Stimulated activated CD8-positive, alpha-beta memory T cell treated with anti-CD3 and anti-CD28 coated beads, Interleukin-15, amount 100 ng/mL, for 1 hour (primary cell): ENCODE measurements around the gene BCR.

ENCODE experiments used
- DNase-seq: peaks from one replicate; pipeline ENCODE4 v3.0.0-alpha.2; 2020; ENCODE audit warnings: low read depth

The BCR gene

DNA sequence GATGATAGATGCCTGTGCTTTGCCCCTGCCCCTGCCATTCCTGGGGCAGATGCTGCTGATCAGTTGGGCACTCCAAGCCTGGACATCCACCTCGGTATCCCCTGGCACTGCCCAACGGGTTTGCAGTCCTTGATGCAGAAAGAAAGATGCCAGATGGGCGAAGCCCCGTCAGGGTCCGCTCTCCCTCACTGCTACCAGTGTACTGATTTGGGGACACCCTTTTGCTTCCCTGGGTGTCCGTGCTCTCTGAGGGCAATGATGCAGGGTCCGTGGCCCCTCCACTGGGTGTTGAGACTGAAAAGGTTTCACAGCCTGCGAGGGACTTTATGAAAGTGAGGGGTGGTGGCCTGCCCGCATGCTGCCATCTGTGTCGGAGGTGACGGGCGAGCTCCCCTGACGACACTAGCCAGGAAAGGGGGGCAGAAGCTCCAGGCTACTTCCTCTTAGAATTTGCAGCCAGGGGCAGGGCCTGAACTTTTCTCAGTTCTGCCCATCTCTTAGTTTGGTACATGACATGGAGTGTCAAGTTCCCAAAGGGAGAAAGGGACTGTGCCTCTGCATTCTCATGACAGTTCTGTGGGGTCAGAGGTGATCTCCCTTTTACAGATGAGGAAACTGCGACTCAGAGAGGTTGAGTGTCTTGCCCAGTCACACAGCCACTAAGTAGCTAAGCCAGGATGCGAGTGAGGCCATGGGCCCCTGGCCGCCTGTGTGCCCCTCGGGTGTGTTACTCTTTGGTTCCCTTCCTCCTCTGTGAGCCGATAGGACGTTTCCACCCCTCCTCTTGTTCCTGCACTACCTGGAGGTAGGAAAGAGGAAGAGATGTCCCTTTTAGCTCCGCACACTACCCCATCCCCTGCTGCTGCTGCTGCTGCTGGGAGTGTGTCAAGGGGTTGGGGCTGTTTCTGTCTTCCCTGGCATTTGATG, 96.6 kb downstream of the BCR start:
- DNase-seq: no peak

DNA sequence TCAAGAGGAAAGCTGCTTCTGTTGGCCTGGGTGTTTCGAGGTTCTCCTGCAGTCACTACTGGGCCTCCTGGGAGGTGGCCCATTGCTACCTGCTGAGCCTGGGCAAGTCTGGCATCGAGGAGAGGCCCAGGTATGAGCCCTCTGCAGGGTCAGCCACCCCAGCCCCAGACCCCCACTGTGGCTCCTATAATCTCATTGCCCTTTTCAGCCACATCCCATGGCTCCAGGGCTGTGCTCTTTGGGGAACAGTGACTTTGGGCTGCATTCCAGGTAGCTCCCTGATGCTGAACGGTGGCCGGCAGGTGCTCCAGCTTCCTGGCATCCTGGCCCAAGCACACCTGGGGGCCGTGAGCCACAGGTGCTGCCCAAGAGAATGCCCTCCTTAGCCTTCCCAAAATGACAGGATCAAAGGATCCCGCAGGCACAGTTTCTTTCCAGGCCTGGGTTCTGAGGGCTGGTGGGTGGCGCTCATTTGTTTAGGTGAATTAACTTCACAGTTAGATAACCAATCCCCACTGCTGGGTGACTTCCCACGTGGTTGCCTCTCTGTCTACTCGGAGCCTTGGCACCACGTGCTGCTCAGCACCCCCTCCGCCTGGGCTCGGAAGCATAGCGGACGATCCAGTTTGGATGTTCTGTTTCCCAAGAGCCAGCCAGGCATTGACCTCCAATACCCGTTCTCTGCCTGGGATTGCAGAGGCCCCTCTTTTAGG, 97.4 kb downstream of the BCR start:
- DNase-seq: no peak

DNA sequence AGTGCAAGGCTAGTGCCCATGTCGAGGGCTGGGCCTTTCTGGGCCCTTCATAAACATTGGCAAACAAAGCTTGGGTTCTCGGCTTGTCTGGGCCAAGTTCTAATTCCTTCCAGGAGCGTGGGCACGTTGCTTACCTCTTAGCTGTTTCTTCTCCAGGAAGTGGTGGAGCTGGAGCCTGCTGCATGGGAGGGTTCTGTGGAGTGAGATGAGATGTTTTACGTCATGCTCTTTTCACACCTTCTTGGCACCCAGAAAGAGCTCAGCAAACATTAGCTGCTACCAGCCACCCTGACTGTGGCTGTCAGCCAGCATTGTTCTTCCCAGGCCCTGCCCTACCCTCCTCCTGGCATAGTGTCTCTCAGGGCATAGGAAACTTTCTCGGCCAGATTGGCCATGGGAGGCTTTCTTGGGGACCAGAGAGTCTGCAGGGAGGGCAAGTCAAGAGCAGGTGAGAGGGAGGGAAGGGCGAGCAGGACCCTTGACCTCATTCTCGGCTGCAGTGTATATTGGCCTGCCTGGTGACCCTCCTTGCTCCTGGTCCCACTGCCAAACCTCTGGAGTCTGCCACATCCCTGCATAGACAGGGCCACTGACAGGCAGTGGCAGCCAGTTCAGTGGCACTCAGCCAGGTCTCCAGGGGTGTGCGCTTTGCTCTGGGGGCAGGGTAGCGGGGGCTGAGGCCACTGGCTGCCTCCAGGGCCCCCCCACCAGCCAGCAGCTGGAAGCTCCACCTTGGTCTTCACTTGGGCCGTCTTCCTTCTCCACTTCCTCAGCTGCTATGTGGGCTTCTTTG, 98.8 kb downstream of the BCR start:
- no peak for DNase-seq

DNA sequence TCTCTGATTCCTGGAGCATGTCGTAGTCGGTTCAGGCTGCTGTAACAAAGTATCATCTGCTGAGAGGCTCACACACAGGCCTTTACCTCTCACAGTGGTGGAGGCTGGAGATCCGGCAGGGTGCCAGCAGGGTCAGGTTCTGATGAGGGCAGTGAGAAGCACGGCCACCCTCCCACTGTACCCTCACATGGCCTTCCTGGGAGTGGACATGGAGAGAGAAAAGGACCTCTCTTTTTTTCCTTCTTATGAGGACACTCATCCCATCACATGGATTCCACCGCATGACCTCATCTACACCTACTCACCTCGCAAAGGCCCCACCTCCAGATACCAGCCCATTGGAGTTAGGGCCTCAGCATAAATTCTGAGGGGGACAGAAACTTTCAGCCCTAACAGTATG, 99.5 kb downstream of the BCR start:
- DNase-seq: no peak

DNA sequence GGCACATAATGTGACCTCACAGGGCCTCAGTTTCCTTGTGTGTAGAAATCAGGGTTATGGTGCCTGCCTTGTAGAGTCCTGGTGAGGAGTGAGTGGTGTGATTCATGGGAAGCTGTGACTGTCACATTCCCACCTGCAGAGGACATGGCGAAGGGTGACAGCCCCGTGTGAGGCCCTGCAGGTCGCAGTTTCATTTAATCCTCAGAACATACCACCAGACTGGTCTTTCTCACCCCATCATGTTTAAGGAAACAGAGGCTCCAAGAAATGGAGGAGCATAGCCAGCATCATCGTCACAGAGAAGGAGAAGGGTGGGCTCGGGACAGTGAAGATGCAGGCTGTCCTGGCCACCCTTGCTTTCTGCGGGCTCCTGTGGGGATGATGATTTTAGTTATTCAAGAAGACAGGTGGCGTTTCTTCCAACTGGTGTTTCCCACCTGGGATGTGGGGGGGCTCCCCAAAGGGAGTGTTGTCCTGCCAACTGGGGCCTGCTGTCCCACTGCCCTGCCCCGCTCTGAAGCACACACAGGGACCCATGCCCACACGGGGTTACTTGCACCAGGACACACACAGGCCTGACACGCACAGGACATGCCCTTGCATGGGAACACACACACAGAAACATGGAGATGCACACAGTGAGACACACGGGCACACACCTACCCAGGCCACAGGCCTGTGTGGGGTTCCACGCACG, 100.2 kb downstream of the BCR start:
- DNase-seq: no peak

DNA sequence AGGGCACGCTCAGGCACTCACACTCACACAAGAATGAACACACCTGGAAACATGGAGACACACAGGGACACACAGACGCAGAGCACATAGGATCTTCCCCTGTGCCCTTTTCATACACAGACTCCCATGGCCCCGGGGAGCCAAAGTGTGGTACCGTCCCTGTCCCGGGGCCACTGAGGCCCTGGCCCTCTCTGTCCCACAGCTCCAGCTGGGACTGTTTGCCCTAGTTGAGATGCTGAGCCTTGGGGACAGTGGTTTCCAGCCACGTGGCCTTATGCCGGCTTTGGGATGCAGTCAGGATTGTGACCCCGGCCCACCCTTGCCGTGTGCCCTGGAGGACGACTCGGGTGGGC, 100.7 kb downstream of the BCR start:
- no peak for DNase-seq

DNA sequence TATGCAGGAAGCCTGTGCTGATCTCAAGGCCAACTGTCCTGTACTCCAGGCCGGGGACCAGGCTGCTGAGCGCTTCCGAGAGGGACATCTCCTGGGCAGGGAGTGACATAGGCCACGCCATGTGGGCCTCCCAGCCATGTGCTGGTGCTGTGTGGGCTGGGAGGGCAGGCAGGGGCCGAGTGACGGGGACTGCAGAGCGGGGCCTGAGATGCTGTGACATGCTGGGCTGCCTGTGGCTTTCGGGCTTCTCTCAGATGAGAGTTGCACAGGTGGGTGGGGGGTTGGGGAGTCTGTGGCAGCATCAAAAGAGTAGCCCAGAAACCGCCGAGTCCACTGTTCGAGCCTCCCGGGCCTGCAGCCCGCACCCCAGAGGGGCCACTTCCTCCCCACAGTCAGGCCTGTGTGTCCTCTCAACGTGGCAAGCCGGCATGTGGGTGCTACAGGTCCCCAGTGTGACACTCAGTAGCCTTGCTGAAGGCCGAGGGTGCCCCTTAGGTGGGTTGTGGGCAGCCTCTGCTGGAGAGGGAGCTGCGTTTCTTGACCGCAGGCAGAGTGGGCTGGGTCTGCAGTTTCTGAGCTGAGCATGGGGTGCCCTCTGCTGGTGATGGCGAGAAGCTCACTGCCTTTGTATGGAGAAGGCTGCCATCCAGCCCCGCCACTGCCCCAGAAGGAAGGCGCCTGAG, 101.2 kb downstream of the BCR start:
- peak; percentile 79 for DNase-seq

DNA sequence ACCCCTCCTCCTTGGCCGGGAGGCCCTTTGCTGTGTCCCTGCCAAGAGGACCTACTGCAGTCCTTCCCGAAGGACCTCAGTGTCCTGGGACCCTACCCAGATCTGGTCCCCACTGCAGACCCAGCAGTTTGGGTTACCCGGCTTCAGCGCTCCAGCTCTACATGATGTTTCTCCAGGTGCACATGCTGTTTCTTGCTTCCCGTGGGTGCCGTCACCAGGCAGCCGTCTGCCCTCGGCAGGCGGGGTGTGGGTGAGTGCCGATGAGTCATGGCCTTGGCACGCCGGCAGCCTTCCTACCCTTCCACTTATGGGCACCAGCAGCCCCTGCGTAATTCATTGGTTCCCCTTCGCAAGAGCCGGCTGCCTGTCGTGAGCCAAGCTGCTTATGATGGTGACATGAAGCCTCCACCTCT, 101.8 kb downstream of the BCR start:
- DNase-seq: no peak

DNA sequence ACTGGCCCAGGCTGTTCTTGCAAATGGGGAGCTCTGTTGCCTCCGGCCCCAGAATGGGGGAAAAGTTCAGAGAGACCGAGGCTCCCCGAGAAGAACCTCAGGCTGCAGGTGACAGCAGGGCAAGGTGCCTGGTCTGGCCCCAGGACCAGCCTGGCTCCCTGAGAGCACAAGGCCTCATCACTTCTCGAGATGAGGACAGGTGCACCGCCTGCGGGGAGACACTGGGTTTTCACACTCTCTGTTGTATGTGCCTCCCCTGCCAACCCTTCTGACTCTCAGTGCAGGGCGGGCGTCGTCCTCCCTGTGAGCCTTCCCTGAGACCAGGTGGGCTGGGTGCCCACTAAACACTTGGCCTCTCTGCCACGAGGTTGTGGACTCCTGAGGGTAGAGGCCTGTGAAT, 102.2 kb downstream of the BCR start:
- DNase-seq: no peak

DNA sequence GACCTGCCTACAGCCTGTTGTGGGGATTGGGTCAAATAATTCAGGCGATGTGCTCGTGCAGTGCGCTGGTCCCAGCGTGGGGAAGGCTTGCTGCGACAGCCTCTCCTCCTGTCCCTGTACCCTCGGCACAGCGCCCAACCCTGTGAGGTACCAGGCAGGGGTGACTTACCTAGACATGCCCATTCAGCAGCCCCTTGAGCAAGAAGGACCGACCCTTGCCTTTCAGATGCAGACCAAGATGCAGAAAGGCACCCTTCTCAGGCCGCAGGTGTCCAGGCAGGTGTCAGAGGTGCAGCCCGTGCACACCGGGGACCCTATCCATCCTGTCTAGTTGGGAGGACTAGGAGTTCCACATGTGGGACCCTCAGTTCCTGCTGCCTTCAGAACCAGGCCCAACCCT, 102.7 kb downstream of the BCR start:
- DNase-seq: no peak

DNA sequence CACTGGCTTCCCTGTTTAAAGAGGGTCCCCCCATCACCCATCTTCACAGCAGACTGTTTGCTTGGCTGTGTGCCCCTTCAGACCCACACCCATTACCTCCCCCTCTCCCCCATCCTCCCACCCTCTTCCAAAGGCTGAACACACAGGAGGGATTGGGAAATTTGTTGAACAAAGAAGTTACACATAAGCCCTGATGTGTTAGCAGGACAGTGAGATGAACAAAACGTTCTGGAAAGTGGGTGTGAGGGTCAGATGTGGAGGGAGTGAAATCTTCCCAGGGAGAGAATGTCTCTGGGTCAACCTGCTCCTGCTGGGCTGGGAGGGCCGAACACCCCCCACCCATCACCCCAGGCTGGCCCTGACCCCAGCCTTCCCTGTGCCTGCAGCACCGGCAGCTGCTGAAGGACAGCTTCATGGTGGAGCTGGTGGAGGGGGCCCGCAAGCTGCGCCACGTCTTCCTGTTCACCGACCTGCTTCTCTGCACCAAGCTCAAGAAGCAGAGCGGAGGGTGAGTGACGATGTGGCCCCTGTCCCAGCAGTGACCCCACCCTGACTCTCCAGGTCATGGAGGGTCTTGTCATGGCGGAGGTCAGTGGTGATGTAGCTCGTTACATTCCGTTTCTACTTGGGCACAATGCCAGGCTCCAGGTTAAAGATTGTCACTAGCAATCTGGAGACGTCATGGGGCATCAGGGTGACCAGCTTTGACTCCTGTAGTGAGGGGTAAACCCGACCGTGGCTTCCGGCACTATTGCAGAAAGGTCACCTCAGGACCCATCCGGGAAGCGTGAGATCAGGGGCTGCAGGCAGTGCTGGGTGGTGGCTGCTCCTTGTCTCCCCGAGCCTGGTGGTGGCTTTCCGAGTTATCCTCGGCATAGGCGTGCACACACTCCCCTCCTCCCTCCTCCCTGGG, 103.5 kb downstream of the BCR start:
- no peak for DNase-seq

DNA sequence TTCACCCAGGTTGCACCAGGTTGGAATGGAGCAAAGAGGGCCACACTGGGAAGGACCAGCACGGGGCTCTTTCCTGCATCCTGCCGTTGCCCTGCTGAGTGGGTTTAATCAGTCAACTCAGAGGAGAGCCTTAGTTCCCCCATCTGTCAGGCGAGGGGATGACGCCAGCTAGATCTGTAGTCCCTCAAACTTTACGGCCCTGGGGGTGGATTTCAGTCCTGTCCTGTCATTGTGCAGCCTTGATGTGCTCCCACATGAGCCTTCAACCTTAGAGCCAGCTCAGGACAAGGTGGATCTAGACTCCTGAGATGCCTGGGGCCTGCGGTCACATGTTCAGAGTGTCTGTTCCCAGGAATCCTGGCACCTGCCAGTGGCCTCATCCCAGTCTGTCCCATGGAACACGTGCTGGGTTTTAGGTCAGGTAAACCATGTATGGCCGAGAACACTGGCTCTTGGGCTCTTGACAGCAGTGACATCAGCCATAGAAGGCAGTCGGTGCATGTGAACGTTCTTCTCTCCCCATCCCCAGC, 104.3 kb downstream of the BCR start:
- no peak for DNase-seq

DNA sequence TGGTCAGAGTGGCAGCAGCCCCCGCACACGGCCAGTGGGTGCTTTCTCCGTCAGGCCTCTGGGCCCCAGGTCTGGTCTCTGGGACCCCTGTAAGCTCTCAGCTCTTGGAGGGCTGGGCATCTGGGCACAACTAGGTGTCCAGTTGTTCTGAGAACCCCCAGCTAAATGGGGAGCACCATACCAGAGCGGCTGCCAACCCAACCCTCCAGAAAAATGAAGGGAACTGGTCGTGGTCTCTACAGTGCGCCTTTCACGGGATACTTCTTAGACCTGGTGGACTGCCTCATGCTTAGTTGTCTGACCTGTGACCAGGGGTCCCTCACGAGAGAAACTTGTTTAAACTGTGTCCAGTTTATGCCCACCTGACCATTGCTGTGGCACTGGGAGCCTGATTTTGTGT, 104.9 kb downstream of the BCR start:
- no peak for DNase-seq

DNA sequence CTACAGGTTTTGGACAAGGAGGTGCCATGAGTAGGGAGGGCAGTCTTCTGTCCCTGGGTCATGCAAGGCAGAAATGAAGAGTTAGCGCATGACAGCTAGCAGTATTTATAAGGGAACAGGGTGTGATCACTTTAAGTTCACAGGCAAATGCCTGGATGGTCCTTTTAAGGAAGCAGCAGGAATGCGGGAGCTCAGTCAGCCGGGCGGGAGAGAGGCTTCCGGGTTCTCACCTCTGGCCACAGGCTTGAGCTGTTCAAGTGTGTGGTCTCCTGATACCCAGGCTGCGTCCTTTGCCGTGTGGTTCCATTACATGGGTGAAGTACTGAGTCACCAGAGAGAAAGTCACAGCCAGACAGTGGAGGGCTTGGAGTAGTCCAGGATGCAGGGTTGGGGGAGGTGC, 105.4 kb downstream of the BCR start:
- no peak for DNase-seq

DNA sequence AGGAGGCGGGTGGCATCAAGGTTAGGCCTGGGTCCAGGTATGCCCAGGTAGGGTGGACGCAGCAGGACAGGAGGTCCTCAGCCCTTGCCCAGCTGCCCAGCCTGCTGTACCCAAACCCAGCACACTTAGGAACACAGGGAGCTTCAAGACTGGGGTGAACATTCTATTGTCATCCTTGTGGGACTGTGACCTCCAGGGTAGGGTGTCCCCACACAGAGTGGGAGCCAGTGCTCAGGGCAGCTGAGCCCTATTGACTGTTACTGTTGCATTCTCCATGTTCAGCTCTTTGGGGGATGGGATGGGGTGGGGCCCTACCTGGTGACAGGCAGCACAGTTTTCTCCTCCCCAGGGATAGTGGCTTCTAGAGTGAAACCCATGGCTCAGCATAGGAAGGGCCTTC, 106.0 kb downstream of the BCR start:
- DNase-seq: no peak

DNA sequence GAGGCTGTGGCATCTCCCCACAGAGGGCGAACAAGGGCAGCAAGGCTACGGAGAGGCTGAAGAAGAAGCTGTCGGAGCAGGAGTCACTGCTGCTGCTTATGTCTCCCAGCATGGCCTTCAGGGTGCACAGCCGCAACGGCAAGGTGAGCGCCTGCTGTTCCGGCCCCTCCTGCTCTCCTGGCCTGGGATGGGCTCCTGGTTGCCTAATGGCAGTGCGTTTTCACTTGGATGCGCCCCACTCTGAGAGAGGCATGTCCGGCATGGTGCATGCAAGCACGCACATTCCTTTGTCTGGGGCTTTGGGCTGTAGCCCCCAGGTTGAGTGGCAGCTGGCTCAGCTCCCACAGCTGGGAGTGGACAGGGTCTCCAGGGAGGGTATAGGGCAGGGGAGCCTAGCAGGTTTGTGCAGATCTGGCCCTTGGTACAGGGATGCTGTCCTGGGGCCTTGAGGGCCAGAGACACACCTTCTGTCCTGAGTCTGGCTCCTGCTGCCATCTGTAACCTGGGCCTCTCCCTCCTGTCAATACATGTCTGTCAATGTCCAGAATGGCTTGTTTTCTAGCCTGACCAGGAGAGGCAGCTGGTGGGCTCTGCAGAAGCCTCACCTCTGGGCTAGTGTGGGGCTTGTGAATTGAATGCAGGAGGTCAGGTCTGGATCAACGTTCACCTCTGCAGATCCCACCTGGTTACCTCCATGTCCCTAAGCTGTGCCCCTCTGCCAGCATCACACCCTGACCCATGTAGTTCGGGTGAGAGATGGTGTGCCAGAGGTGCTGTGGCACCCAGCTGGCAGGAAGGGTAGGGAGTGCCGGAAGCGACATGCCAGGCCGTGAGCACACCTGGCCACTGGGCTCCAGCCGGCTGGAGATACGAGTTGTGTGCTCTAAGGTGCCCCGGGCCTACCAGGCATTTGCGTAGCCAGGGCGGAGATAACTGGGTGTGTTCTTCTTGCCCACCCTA, 107.1 kb downstream of the BCR start:
- no peak for DNase-seq

DNA sequence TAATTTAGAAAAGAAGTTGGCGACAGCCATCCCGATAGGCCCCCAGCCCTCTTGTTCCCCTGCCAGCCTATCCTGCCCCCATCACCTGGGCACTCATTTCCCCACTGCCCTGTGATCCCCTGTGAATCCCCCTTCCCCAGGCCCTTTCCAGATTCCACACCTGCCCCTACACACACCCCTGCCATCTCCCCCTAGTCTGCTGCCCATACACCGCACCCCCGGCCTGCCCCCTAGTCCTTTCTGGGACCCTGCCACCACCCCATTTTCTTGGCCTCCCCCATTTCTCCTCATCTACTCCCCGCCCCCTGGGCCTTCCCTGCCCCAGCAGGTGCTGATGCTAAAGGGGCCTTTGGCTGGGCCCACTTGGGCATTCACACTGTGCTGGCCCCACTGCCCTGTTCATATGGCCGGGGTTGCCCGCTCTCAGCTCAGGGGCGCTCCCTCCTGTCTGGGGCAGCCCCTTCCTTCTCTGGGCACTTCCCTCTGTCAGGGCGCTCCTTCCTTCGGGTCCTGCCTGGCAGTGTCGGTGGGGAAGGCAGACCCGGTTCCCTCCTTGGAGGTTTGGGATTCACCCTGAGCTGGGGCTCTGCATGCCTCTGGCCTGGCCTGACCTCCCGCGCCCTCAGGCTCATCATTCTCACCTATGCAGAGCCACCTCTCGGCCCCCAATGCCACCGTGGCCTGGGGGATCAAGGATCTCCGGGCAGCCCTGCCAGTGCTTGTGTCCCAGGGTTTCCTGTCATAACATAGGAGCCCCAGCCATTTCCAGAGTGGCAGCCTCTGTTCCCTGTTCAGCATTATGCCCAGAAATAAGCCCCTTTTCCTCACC, 108.2 kb downstream of the BCR start:
- DNase-seq: no peak

DNA sequence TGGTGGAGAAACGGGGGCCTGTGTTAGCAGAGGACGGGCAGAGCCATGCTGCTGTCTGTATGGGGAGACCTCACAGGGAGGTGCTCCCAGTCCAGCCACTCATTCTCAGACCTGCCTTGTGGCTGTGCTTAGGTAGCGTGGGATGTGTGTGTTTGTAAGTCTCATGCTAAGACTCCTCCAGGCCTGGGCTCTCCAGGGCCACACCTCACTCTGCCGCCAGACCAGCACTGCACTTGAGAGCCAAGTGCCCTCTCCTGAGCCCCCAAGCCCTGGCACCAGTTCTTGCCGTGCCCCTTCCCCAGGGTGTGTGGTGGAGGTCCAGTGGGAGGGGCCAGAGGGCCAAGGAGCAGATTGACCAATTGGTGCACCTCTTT, 108.8 kb downstream of the BCR start:
- no peak for DNase-seq
